ENCODE data around the gene KANK2. TPM values are rescaled to one million over a fixed set of nuclear protein-coding genes. Genes with fewer than 3 reads are reported as not detected.

The KANK2 gene
- total and polyA plus RNA-seq, 2 of the 13 experiments (the other 11 are each of a cell fraction or from before 2014, with no cell fraction given) = 5.7 to 12.9 TPM

- TF ChIP-seq ZFP91 (CRISPR knock-in tag; IDR thresholded peaks at IDR 0.05; ENCODE audit: borderline replicate concordance) = no peak
- TF ChIP-seq DR1 (CRISPR knock-in tag; IDR thresholded peaks at IDR 0.05) = no peak
- TF ChIP-seq ELF1 (CRISPR knock-in tag; IDR thresholded peaks at IDR 0.05) = no peak
- no peak for TF ChIP-seq MAF1 (CRISPR knock-in tag; IDR thresholded peaks at IDR 0.05; ENCODE audit: borderline replicate concordance)
- TF ChIP-seq SMAD3 (CRISPR knock-in tag; IDR thresholded peaks at IDR 0.05) = no peak
- no peak for TF ChIP-seq ZBTB2 (CRISPR knock-in tag; IDR thresholded peaks at IDR 0.05; ENCODE audit: low read depth)
- TF ChIP-seq IRF9 (CRISPR knock-in tag; IDR thresholded peaks at IDR 0.05; ENCODE audit: borderline replicate concordance) = no peak
- no peak for TF ChIP-seq THAP9 (CRISPR knock-in tag; IDR thresholded peaks at IDR 0.05; ENCODE audit: borderline replicate concordance)
- no peak for TF ChIP-seq ZNF790 (CRISPR knock-in tag; IDR thresholded peaks at IDR 0.05; ENCODE audit: borderline replicate concordance)
- no peak for TF ChIP-seq GABPB1 (CRISPR knock-in tag; IDR thresholded peaks at IDR 0.05)
- TF ChIP-seq TCF7L2 (IDR thresholded peaks at IDR 0.05; ENCODE audit: low read depth, low read length) = no peak
Measured at GRCh38 chr19:11232555-11232954, 35.2 kb upstream of the KANK2 start (continued).

Data from HepG2 (cell line).